IPS-18a (cell line): Measurements from ENCODE around the gene GFRA4.

Experiments
- H3K27ac ChIP-seq: one replicate; pipeline ENCODE4 v1.5.1; 2013; ENCODE audit warnings: low read length
- H3K27me3 ChIP-seq: one replicate; pipeline ENCODE4 v1.6.1; 2013; ENCODE audit warnings: mild to moderate bottlenecking, low read length; ENCODE audit not compliant: control insufficient read depth, insufficient read depth
- H3K36me3 ChIP-seq: one replicate; pipeline ENCODE4 v1.6.1; 2013; ENCODE audit warnings: low read depth, low read length; ENCODE audit not compliant: control insufficient read depth
- H3K4me1 ChIP-seq: one replicate; pipeline ENCODE4 v1.6.1; 2013; ENCODE audit warnings: low read depth, low read length; ENCODE audit not compliant: control insufficient read depth
- H3K4me3 ChIP-seq: one replicate; pipeline ENCODE4 v1.5.1; 2013; ENCODE audit warnings: low read length
- H3K9ac ChIP-seq: one replicate; pipeline ENCODE4 v1.6.1; 2013; ENCODE audit warnings: mild to moderate bottlenecking, low read length, moderate library complexity
- H3K9me3 ChIP-seq: one replicate; pipeline ENCODE4 v1.6.1; 2013; ENCODE audit warnings: low read depth, low read length; ENCODE audit not compliant: control insufficient read depth

The GFRA4 gene

DNA sequence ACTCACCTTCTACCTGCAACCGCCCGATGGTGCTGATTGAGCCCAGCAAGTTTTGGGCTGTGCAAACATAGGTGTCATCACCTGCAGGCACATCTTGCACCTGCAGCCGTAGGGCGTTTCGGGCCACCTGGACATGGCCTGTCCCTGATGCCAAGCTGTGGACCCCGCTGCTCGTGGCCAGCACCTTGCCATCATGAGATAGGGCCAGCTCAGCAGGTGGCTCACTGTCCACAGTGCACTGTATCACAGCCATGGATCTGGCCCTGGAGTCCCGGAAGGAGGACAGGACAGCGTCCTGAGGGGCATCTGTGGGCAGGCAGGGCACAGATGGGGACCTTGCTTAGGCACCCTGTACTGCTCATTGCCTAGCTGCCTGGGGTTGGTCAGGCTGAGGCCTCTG lies 28.7 kb upstream of the GFRA4 start:
- Histone ChIP-seq H3K27ac (no peak overlapping the region), H3K4me1 (no peaks in the 10 kb centered on the region), H3K27me3 (no peaks in the 10 kb centered on the region), H3K4me3 (no peak overlapping the region), H3K36me3 (no peaks in the 10 kb centered on the region), H3K9me3 (no peaks in the 10 kb centered on the region), H3K9ac (no peak overlapping the region)

DNA sequence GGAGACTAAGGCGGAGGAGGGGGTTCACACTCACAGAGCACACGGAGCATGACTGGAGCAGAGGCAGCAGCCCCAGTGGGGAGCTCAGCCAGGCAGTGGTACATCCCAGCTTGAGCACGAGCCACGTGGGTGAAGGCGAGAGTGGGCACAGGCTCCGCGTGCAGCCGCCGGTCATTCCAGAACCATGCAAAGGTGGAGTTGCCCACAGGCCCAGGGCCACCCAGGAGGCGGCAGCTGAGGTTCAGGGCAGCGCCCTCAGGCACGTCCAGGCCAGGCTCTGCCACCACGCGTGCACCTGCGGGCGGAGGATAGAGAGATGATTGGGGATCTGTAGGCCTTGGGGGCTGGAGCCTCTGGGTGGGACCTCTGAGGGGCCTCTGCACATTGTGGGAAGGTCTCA lies 28.1 kb upstream of the GFRA4 start:
- Histone ChIP-seq H3K27ac (no peak overlapping the region), H3K4me3 (no peak overlapping the region), H3K27me3 (no peaks in the 10 kb centered on the region), H3K4me1 (no peaks in the 10 kb centered on the region), H3K36me3 (no peaks in the 10 kb centered on the region), H3K9me3 (no peaks in the 10 kb centered on the region), H3K9ac (no peak overlapping the region)

DNA sequence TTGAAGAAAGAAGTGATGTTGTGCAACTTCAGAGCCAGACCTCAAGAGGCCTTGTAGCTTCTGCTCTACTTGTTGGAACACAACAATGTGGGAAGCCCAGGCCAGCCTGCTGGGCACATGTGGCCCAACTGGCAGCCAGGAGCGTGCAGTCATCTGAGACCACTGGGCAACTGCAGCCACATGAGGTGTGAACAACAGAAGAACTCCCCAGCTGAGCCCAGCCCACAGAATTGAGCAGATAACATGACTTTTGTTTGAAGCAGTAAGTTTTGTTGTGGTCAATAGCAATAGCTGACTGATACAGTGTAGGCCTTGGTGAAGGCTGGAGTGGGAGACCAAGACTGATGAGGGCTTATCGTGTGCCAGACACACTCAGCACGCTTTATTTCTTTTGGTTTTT lies 27.2 kb upstream of the GFRA4 start:
- Histone ChIP-seq H3K4me3 (no peak overlapping the region), H3K9me3 (no peaks in the 10 kb centered on the region), H3K27me3 (peaks cover under 1% of the 10 kb centered on the region), H3K9ac (no peak overlapping the region), H3K4me1 (peaks cover under 1% of the 10 kb centered on the region), H3K27ac (no peak overlapping the region), H3K36me3 (no peaks in the 10 kb centered on the region)

DNA sequence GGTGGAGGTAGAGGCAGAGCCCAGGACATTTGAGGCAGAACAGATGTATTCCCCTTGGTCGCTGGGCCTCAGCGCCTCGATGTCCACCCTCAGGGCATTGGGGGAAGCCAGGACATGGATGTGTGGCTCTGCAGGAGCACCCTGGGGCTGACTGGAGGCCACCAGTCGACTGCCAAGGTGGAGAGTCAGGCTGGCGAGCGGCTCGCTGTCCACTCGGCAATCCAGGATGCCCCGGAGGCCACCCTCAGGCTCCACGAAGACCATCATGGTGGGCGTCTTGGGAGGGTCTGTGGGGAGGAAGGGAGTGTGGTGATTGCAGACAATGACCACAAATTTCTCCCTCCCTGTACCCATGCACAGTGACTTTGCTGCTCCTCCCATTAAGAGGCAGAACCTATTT lies 26.8 kb upstream of the GFRA4 start:
- Histone ChIP-seq H3K36me3 (no peaks in the 10 kb centered on the region), H3K4me3 (no peak overlapping the region), H3K4me1 (peaks cover 5% of the 10 kb centered on the region), H3K9ac (no peak overlapping the region), H3K27me3 (peaks cover 5% of the 10 kb centered on the region), H3K9me3 (no peaks in the 10 kb centered on the region), H3K27ac (no peak overlapping the region)

- H3K9me3 ChIP-seq, result no peaks in the 10 kb centered on the region
- H3K9ac ChIP-seq, result no peak overlapping the region
- no peak overlapping the region for H3K4me3 ChIP-seq
- H3K27me3 ChIP-seq, result peaks cover 14% of the 10 kb centered on the region
- no peak overlapping the region for H3K27ac ChIP-seq
- peaks cover 13% of the 10 kb centered on the region for H3K4me1 ChIP-seq
- H3K36me3 ChIP-seq, result no peaks in the 10 kb centered on the region
Measured at GRCh38 chr20:3687655-3688054, 24.5 kb upstream of the GFRA4 start.

GRCh38 chr20:3686867-3687321 lies 23.7 kb upstream of the GFRA4 start:
- Histone ChIP-seq H3K9ac (no peak overlapping the region), H3K4me1 (peaks cover 13% of the 10 kb centered on the region), H3K4me3 (no peak overlapping the region), H3K36me3 (no peaks in the 10 kb centered on the region), H3K27ac (no peak overlapping the region), H3K27me3 (peaks cover 20% of the 10 kb centered on the region), H3K9me3 (no peaks in the 10 kb centered on the region)

GRCh38 chr20:3686421-3686820 lies 23.2 kb upstream of the GFRA4 start:
- Histone ChIP-seq H3K36me3 (no peaks in the 10 kb centered on the region), H3K9me3 (no peaks in the 10 kb centered on the region), H3K4me1 (peaks cover 13% of the 10 kb centered on the region), H3K9ac (no peak overlapping the region), H3K27ac (no peak overlapping the region), H3K4me3 (no peak overlapping the region), H3K27me3 (peaks cover 23% of the 10 kb centered on the region)

- Histone ChIP-seq H3K9ac (no peak overlapping the region), H3K27ac (no peak overlapping the region), H3K27me3 (peaks cover 28% of the 10 kb centered on the region), H3K4me1 (peaks cover 13% of the 10 kb centered on the region), H3K4me3 (no peak overlapping the region), H3K9me3 (no peaks in the 10 kb centered on the region), H3K36me3 (no peaks in the 10 kb centered on the region)
Measured at GRCh38 chr20:3685341-3685740, 22.1 kb upstream of the GFRA4 start.

GRCh38 chr20:3681931-3682781 lies 19.0 kb upstream of the GFRA4 start, which contains the start of gene ADAM33:
Gene ADAM33, minus strand, starts transcription at chr20:3682010. Its CDS starts 6 bp downstream, at chr20:3682004.
- Histone ChIP-seq H3K27ac (no peak within 1 kb of the TSS), H3K9ac (no peak within 1 kb of the TSS), H3K27me3 (peaks cover 28% of the 10 kb centered on the region), H3K4me3 (peak within 1 kb of the TSS; percentile 57), H3K4me1 (peaks cover 13% of the 10 kb centered on the region), H3K36me3 (no peaks in the 10 kb centered on the region), H3K9me3 (no peaks in the 10 kb centered on the region)

DNA sequence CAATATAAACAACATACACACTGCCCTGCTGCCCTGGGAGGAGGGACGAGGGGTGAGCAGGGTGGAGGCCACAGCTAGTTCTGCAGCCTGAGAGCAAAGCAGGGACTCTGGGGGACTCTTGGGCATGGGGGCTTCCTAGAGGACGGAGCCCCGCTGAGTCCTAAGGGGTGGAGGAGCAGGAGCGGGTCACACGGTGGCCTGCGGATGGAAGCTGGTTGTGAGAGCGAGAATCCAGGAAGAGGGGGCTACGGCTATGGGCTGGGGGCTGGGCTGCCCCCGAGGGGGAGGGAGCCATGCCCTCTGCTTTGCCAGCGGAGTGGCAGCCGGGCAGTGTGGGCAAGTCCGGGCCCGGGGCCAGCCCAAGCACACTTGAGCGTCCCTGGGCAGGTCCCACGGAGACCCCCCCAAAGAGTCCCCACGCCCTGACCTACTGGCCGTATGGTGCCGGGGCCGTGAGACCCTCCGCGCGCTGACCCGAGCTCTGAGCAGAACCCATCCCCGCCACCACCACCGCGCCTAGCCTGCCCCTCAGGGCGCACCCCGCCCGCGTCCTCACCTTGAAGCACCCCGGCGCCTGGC lies 18.2 kb upstream of the GFRA4 start:
- H3K4me3 ChIP-seq, result peak overlapping the region; percentile 46

GRCh38 chr20:3680701-3681351 lies 17.6 kb upstream of the GFRA4 start:
- Histone ChIP-seq H3K9me3 (no peaks in the 10 kb centered on the region), H3K9ac (no peak overlapping the region), H3K4me3 (peak overlapping the region; percentile 46), H3K4me1 (peaks cover 13% of the 10 kb centered on the region), H3K27ac (no peak overlapping the region), H3K36me3 (no peaks in the 10 kb centered on the region), H3K27me3 (peaks cover 28% of the 10 kb centered on the region)

More for the DNA sequence above, 18.2 kb upstream of the GFRA4 start:
- peaks cover 28% of the 10 kb centered on the region for H3K27me3 ChIP-seq
- H3K4me1 ChIP-seq, result peaks cover 13% of the 10 kb centered on the region
- no peaks in the 10 kb centered on the region for H3K36me3 ChIP-seq
- H3K9me3 ChIP-seq, result no peaks in the 10 kb centered on the region
- H3K27ac ChIP-seq, result no peak overlapping the region
- no peak overlapping the region for H3K9ac ChIP-seq
